HG02938 (cell line): ENCODE data around the gene ZNF426.

ENCODE experiments used
- ATAC-seq: cut with Tn5 transposase; IDR thresholded peaks from one replicate; pipeline ENCODE4 v1.9.1; 2021; ENCODE audit warnings: mild to moderate bottlenecking, moderate library complexity; ENCODE audit not compliant: unreplicated experiment

ZNF426 gene

DNA sequence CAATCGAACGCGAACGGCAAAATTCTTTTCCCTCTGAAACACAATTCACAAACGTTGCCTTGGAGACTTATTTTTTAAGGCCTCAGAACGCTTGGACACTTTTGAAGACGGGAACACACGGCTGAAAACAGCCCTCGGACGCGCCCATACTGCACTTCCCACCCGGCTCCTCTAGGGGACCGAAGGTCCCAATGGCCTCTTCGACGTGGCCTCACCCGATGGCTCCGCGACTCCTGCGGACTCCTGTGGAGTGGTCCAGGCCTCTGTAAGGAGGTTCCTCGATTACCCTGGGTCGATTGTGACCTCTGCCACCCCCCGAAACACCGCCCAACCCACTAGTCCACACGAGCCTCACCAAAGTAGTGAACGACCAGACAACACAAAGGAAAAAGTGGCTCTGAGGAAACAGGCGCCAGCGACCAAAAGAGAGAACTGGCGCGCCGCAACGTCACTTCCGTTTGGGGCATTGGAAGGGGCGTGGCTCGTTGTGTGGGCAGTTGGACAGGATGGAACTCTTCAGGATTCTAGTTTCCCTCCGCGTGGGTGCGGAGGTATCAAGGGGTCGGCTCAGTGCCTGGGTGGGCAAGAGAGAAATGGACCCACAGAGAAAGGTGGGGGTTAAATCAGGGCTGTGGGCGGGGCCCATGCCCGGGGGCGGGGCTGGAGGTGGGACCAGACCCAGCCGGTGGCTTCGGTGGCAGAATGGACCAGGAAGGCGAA is 40.1 kb downstream of the ZNF426 start, which contains the start of gene ZNF560:
TSS of gene ZNF560 (minus strand) at position 434 of the 720 bp plus-strand sequence. CDS start 23,303 bp downstream, outside the sequence.
- ATAC-seq, result no peak

DNA sequence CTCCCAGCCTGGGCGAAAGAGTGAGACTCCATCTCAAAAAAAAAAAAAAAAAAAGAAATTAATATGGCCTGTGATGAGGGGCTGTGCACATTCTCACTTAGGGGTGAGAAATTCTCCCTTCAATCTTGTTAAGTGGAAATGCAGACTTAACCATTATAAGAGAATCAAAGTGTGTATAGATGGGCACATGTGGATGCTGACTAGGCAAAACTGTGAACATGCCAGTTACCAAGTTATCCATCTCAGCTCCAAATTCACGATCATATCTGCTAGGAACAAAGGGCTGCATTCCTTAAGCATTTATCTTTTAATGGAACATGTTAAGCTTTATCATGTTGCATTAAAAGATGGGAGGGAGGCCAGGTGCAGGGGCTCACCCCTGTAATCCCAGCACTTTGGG is 44.3 kb downstream of the ZNF426 start:
- ATAC-seq, result no peak

DNA sequence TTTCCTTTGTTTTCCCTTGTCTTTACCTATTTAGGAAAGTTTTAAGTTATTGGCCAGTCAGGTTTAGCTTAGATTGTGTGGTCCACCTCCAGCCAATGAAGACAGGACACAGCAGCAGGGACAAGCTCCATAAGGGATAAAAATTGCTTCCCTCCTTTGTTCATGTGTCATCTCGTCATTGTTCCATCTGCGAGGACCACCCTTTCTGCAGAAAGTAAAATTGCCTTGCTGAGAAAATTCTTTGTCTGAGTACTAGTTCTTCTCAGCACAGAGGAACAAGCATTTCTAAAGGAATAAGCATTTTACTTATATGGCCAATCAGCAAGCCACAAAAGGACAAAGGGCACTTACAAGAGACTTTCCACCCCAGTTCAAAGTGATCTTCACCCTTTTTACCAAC is 51.4 kb downstream of the ZNF426 start:
- ATAC-seq, result no peak

DNA sequence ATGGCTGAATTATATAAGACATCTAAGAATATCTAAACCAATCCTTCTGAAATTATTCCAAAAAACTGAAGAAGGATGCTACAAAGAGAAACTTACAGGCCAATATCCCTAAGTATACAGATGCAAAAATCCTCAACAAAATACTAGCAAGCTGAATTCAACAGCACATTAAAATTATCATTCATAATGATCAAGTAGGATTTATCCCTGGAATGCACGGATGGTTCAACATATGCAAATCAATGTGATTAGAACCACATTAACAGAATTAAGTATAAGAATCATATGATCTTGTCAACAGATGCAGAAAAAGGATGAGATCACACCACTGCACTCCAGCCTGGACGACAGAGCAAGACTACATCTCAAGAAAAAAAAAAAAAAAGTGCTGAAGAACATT is 53.3 kb downstream of the ZNF426 start:
- ATAC-seq, result no peak

DNA sequence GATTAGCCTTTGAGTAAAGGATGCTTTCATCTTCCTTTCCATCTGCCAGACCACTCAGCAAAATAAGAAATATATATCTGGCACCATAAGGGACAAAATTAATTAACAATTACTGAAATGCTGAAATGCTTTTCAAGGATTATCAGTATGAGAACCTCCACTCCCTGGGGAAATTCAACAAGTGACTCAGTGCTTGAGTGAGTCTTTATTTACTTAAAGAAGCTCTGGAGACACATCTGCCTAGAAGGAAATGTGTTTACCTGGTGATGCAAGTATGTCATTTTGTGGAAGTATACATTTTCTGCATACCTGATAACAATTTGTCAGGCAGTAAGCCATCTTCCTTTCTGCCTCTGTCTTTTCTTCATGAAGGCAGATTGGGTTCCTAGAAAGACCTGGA is 63.5 kb downstream of the ZNF426 start:
- ATAC-seq, result no peak
